MV-4-11 (cell line): ENCODE measurements around the gene DYSF.

Source experiments
- DNase-seq: peaks from one replicate; lab custom pipeline; 2025; lab: John Stamatoyannopoulos, UW

Gene DYSF

DNA sequence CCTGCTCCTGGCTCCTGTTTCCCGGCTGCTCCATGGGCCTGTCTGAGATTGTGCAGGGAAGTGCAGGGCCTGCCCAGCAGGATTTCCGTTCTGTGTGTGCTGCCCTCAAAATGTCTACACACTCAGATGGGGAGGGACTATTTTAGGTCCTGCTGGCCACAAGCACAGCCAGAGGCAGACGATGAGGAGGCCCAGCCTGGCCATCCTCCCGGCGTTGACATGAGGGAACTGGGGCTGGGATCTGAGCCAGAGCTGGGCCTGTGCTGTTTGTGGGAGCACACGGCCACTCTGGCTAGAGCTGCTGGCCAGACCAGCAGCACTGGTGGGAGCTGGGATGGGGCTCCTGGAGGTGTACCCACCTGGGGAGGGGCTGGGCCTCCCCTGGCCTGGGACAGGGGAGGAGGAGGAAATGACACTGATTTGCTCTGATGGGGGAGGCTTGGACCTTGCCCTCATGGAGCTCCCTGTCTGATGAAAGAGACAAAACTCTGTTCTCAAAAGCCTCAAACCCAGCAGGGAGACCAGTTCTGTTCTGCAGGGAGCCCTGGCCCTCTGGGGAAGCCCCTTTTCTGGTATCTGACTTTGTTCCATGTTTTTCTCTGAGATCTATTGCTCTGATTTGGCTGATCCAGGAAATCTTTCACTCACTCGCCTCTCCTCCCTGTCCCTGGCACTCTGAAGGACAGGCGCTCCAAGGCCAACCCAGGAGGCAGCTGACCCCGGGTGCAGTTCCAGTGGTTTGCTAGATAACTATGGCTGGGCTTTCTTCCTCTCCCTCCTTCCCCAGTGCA is 161.8 kb downstream of the DYSF start:
- DNase-seq, result no peak

- no peak for DNase-seq
Observed at GRCh38 chr2:71615767-71616730, 162.7 kb downstream of the DYSF start.

- DNase-seq, result no peak
Observed at GRCh38 chr2:71617266-71617665, 163.9 kb downstream of the DYSF start.

DNA sequence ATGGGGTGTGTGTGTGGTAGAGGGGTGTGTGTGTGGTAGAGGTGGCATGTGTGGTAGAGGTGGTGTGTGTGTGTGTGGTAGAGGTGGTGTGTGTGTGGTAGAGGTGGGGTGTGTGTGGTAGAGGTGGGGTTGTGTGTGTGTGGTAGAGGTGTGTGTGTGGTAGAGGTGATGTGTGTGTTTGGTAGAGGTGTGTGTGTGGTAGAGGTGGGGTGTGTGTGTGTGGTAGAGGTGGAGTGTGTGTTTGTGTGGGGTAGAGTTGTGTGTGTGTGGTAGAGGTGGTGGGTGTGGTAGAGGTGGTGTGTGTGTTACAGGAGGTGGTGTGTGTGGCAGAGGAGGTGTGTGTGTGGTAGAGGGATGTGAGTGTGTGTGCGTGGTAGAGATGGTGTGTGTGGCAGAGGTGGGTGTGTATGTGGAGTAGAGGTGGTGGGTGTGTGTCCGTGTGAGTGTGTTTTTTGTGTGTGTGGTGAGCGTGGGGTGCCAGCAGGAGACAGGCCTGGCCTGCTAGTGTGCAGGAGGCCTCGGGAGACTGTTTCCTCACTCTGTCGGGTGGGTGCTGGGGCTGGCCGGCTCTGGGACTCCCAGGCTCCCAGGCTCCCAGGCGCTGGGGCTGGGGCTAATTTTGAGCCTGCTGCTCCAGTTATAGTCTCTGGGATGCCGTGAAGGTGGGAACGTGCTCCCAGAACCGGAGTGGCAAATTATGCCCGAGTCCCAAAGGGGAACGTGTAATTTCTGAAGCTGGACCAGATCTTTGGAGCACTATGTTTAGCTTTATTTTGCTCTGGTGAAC is 165.2 kb downstream of the DYSF start:
- no peak for DNase-seq

DNA sequence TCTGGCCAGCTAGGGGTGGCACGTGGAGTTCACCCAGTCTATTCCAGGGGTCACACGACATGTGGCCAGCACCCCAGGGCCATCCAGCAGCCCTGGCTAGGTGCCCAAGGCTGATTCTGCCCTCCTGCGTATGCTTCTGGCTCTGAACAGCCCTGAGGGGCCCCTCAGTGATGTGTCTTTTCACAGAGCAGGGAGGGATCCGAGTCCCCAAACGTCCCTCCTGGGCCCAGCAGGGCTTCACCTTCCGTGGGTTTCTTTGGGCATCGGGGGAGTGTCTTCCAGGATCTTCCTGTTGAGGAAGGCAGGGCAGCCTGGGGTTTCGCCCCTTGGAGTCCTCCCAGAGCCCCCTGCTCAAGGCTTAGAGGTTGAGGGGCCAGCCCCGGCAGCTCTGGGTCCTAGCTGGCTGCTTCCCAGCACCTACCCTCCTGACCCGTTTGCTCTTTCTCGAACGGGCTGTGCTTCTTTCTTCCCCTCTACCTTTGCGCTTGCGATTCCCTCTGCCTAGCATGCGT is 165.9 kb downstream of the DYSF start:
- no peak for DNase-seq

- no peak for DNase-seq
Observed at GRCh38 chr2:71620116-71620515, 166.8 kb downstream of the DYSF start.

DNA sequence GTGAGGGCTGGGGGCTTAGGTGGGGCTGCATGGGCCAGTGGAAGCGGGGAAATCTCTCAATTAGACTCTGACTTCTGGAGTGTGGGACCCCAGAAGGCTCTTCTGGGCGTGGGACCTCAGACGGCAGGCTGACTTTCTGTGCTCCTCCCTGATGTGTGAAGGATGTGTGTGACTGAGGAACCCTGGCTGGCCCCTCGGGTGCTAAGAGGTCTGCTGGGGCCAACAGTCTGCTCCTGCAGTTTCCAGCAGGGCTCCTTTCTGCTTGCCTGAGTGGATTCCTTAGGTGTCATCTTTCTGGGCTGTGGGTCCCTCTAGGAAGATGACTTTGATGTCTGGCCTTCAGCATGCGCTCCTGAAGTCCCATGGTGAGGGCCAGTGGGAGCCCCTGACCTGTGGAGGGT is 167.5 kb downstream of the DYSF start:
- DNase-seq, result no peak

- DNase-seq, result no peak
Observed at GRCh38 chr2:71629273-71629672, 175.9 kb downstream of the DYSF start.

DNA sequence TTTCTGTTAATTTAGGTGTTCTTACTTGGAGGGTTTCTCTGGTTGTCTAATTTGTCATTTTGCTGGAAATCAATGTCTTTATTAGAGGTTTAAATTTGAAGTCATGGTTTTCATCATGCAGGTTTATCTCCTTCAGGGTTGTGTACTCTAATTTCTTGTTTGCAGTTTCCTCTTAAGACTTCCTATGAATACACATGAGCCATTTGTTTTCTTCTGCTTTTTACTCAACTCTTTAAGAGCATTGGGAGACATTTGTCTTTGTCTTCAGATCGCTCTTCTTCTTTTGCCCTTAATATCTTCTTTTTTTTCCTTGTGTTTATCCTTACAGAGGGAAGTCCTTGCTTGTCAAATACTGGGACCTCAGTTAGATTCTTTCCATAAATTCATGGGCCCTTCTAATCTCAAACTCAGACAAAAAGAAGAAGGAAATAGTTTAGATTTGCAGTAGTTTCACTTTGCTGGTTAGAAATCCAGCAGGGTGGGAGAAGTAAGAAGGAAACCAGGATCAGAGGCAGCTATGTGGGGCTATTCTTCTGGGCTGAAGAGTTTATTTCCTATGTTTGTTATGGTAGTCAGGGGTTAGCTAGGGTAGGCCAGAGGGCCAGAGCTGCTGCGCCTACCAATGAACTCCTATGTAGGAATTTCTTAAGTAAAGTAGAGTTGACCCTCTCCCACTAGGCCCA is 176.6 kb downstream of the DYSF start:
- no peak for DNase-seq

- no peak for DNase-seq
Observed at GRCh38 chr2:71630454-71631328, 177.3 kb downstream of the DYSF start.

GRCh38 chr2:71631411-71631931 is 178.1 kb downstream of the DYSF start:
- DNase-seq, result no peak

DNA sequence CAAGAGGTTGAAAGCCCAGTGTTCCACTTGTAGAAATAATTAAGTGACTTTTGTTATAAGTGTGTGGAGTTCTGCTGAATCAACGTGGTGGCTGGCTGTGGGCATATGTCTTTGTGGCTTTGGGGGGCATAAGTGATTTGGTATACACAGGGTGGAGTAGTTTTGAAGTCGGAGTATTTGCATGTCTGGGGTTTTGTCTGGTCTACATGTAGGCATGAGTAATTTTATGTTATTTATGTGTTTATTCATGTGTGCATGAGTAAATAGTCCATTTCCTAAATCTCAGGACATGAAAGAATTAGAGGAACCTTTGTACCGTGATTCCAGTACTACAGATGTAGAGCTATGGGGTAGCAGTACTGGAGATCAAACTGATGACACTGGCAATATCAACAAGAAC is 179.7 kb downstream of the DYSF start:
- DNase-seq, result no peak

DNA sequence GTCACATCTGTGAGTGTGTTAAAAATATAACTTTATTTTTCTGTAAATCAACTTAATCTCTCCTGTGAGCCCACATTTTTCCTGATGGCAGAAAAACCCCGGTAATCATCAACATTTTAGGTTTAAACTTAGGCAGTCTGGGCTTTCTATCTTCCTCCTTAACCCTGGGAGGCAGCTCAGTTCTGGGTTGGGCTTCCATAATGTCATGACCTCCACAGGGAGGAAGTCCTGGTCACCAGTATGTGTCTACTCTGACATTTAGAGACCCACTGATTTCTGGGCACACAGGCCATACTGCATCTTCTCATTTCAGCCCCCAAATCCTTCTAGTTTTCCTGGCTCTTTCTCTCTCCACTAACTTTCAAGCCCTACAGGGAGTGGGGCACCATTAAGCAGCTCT is 181.2 kb downstream of the DYSF start:
- DNase-seq, result no peak

DNA sequence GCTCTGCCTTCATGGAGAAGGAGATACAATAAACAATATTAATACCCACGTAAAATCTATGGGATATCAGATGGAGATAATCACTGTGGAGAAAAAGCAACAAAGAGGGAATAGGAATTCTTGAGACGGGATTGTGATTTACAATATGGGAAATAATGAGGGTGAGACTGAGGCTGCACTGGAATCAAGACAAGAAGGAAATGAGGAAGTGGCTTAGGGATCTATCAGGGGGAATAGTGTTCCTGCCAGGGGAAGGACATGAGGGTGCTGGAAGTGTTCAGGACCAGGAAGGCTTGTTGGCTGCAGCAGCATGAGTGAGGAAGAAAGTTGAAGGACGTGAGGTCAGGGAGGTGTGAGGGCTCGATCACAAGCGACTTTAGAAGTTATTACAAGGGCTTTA is 182.4 kb downstream of the DYSF start:
- DNase-seq, result no peak

GRCh38 chr2:71637168-71637567 is 183.8 kb downstream of the DYSF start:
- no peak for DNase-seq

DNA sequence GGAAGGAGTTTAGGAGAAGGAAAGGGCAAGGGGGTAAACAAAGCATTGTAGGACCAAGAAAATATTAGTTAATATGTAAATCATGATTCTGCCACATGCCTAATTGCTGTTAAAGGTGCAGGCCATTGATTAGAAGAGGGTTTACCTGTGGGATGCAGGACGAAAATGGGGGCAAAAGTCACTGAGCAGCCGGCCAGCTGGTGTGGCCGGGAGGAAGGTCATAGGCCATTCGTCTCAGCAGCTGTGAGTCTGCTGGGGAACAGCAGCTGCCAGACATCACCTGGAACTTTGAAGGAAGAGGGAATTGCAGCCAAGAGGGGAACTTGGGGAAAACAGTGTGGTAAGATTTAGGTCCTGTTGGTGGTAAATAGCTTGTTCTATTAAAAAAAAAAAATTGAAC is 184.4 kb downstream of the DYSF start:
- no peak for DNase-seq

DNA sequence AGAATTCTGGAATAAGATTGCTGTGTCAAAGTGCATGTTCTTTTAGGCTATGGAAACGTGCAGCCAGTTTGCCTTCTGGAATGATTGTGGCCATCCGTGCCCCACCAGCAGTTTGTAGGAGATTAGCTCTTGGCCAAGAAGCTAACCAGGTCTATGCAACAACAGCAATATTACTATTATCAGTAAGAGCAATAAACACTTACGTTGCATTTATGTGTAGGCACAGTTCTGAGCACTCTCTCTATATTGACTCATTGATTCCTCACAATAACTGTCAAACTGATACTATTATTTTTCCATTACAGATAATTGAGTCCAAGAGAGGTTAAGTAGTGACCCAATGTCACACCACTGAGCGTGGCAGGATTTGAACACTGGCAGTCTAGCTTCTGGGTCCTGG is 186.4 kb downstream of the DYSF start:
- DNase-seq, result no peak

DNA sequence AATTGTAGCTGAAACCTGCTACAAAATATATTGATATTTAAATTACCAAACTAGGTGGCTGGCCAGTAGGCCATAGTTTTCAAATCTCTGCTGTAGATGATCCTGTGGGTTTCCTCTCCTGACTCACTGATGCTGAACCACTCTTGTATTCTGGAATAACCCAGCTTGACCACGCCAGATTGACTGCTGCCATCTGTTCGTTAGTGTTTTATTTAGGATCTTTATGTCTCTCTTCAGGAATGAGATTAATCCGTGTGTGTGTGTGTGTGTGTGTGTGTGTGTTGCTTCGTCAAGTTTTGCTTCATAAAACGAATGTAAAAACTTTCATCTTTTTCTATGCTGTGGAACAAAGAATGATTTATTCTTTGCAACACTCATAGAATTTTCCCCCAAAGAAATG is 187.1 kb downstream of the DYSF start:
- no peak for DNase-seq

GRCh38 chr2:71643674-71644357 is 190.5 kb downstream of the DYSF start:
- no peak for DNase-seq

GRCh38 chr2:71646028-71646427 is 192.7 kb downstream of the DYSF start:
- no peak for DNase-seq
